Measurements from ENCODE around the gene SMIM45.

SMIM45 gene

GRCh38 chr22:42001121-42001520 lies 49.2 kb downstream of the SMIM45 start:
- no peak for DNase-seq (ENCODE audit: low read depth, low spot score)

DNA sequence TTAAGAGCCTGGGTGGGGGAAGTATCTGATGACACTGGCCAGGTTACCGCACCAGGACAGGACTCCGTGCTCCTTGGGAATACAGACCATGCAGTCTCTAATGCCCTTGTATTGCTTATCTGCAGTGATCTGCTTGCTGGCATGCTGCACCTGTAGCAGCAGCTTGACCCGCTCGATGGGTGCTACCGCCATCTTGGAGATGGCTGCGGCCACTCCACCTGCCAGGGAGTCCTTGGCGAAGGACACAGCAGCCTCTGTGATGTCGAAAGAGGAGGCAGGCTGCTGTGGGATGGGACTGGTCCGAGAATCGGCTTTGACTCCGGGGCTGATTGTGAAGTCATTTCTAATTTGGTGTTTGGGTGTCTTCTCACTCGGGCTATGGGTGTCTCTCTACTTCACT lies 49.8 kb downstream of the SMIM45 start:
- DNase-seq (ENCODE audit: low read depth, low spot score): no peak

- DNase-seq (ENCODE audit: low read depth, low spot score): no peak
Observed at GRCh38 chr22:42007922-42008321, 56.0 kb downstream of the SMIM45 start.
